ENCODE results near the gene NTM. TPM values are rescaled to one million over a fixed set of nuclear protein-coding genes. Genes with fewer than 3 reads are reported as not detected.

NTM gene
- total and polyA plus RNA-seq, 2 donors from 2014 or later = 0.92 to 10.3 TPM

DNA sequence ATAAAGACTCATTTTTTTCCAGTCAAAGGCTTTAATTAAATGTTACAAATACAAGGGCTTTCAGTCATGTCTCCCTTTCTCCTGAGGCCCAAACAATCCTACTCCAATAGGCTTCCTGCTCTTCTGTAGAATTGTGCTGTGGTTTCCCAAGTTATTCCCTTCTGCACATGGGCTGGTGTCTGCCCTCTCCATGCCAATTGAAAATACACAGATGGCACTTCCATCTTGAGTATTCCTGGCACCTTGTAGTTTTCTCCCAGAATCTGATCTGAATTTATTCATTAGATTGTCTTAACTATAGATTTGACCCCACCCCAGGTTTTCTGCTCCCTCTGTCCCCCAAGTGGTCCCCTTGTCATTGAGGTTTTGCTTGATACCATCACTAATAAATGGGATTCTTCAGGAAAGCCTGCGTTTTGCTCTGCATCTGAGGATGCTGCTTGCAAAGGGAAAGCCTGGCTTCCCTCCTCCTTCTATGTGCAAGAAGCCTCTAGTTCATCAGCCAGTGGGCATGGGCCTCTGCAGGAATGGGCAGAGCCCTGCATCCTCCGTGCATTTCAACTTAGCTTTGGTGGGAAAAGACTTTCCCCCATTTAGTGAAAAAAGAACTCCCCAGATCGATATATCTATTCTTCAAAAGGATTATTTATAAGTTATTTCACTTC lies 926.7 kb downstream of the NTM start:
- intact Hi-C loops (cut with DNase I) = no loop called here
- TF ChIP-seq CTCF (IDR thresholded peaks at IDR 0.05; ENCODE audit: borderline replicate concordance, extremely low read depth, insufficient read depth) = no peak
- Histone ChIP-seq H3K27ac (ENCODE audit: low read depth in 2 of 2, low read length in 2 of 2) (no peak overlapping the region), H3K4me1 (ENCODE audit: control insufficient read depth in 2 of 3, insufficient read depth in 2 of 3, low read depth in 1 of 3, low read length in 3 of 3) (no peaks in the 10 kb centered on the region), H3K9me3 (ENCODE audit: control insufficient read depth in 2 of 3, insufficient read depth in 1 of 3, low read length in 3 of 3) (no peaks in the 10 kb centered on the region), H3K27me3 (ENCODE audit: control insufficient read depth, insufficient read depth, low read length) (no peaks in the 10 kb centered on the region), H3K4me3 (ENCODE audit: low read length in 3 of 3) (no peak overlapping the region), H3K36me3 (ENCODE audit: control insufficient read depth in 2 of 3, insufficient read depth in 3 of 3, low read length in 3 of 3) (no peaks in the 10 kb centered on the region), H3K9ac (ENCODE audit: low read length in 3 of 3) (no peak overlapping the region)
- FAIRE-seq (no peak), DNase-seq (no peak)

DNA sequence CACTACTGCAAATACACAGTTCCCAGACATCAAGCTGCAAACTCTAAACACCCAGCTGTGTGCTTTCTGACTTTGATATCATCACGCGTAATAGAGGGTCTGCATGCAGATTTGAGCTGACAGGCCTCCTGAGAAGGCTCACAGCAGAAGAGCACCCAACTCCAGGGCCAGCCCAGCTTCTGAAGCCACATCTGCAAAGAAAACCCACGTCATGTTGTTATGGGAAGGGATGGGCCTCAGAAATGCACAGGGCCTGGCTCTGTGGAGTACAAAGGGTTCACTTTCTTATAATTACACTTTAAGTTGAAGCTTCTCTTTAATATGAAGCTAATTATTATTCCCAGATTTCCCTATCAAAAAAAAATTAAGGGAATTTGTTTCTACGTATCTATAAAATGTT lies 927.9 kb downstream of the NTM start:
- H3K9me3 ChIP-seq (ENCODE audit: control insufficient read depth in 2 of 3, insufficient read depth in 1 of 3, low read length in 3 of 3) = no peaks in the 10 kb centered on the region
- intact Hi-C loops (cut with DNase I) = no loop called here

GRCh38 chr11:132300283-132300682 lies 929.9 kb downstream of the NTM start:
- Histone ChIP-seq H3K27ac (ENCODE audit: low read depth in 2 of 2, low read length in 2 of 2) (no peak overlapping the region), H3K9ac (ENCODE audit: low read length in 3 of 3) (no peak overlapping the region), H3K27me3 (ENCODE audit: control insufficient read depth, insufficient read depth, low read length) (no peaks in the 10 kb centered on the region), H3K4me3 (ENCODE audit: low read length in 3 of 3) (no peak overlapping the region), H3K9me3 (ENCODE audit: control insufficient read depth in 2 of 3, insufficient read depth in 1 of 3, low read length in 3 of 3) (no peaks in the 10 kb centered on the region), H3K36me3 (ENCODE audit: control insufficient read depth in 2 of 3, insufficient read depth in 3 of 3, low read length in 3 of 3) (no peaks in the 10 kb centered on the region), H3K4me1 (ENCODE audit: control insufficient read depth in 2 of 3, insufficient read depth in 2 of 3, low read depth in 1 of 3, low read length in 3 of 3) (no peaks in the 10 kb centered on the region)
- TF ChIP-seq CTCF (IDR thresholded peaks at IDR 0.05; ENCODE audit: borderline replicate concordance, extremely low read depth, insufficient read depth) = no peak
- intact Hi-C loops (cut with DNase I) = no loop called here
- DNase-seq (no peak), FAIRE-seq (no peak)

More for the DNA sequence above, 927.9 kb downstream of the NTM start:
- H3K4me3 ChIP-seq (ENCODE audit: low read length in 3 of 3) = no peak overlapping the region
- H3K36me3 ChIP-seq (ENCODE audit: control insufficient read depth in 2 of 3, insufficient read depth in 3 of 3, low read length in 3 of 3) = no peaks in the 10 kb centered on the region
- DNase-seq (no peak), FAIRE-seq (no peak)
- no peak for TF ChIP-seq CTCF (IDR thresholded peaks at IDR 0.05; ENCODE audit: borderline replicate concordance, extremely low read depth, insufficient read depth)
- H3K9ac ChIP-seq (ENCODE audit: low read length in 3 of 3) = no peak overlapping the region
- H3K27me3 ChIP-seq (ENCODE audit: control insufficient read depth, insufficient read depth, low read length) = no peaks in the 10 kb centered on the region
- no peaks in the 10 kb centered on the region for H3K4me1 ChIP-seq (ENCODE audit: control insufficient read depth in 2 of 3, insufficient read depth in 2 of 3, low read depth in 1 of 3, low read length in 3 of 3)
- no peak overlapping the region for H3K27ac ChIP-seq (ENCODE audit: low read depth in 2 of 2, low read length in 2 of 2)

- no peak for DNase-seq
- no peak for TF ChIP-seq CTCF (IDR thresholded peaks at IDR 0.05; ENCODE audit: borderline replicate concordance, extremely low read depth, insufficient read depth)
- Histone ChIP-seq H3K27ac (ENCODE audit: low read depth in 2 of 2, low read length in 2 of 2) (no peak overlapping the region), H3K36me3 (ENCODE audit: control insufficient read depth in 2 of 3, insufficient read depth in 3 of 3, low read length in 3 of 3) (no peaks in the 10 kb centered on the region), H3K4me1 (ENCODE audit: control insufficient read depth in 2 of 3, insufficient read depth in 2 of 3, low read depth in 1 of 3, low read length in 3 of 3) (no peaks in the 10 kb centered on the region), H3K4me3 (ENCODE audit: low read length in 3 of 3) (no peak overlapping the region), H3K9ac (ENCODE audit: low read length in 3 of 3) (no peak overlapping the region), H3K9me3 (ENCODE audit: control insufficient read depth in 2 of 3, insufficient read depth in 1 of 3, low read length in 3 of 3) (no peaks in the 10 kb centered on the region), H3K27me3 (ENCODE audit: control insufficient read depth, insufficient read depth, low read length) (no peaks in the 10 kb centered on the region)
- intact Hi-C loops (cut with DNase I) = no loop called here
- no peak for FAIRE-seq
Measured at GRCh38 chr11:132301465-132301864, 931.0 kb downstream of the NTM start.
